Subcutaneous abdominal adipose tissue (tissue), 5 donors: ENCODE measurements around the gene UBL4A.
A peak's percentile ranks its signal among the peaks of the same experiment; 100 is the strongest.
"Not testable (repeated sequence)": the region's sequence is repeated elsewhere in the genome, so short reads cannot be mapped to it uniquely, and the experiment has no call there.

Experiments used
- H3K27ac ChIP-seq: one replicate; pipeline ENCODE4 v1.7.0; 2013; ENCODE audit warnings: low read depth, mild to moderate bottlenecking, inconsistent platforms, low read length, moderate library complexity
- H3K27me3 ChIP-seq, 5 donors: one replicate each; pipeline ENCODE4 v1.7.0; 2013; ENCODE audit warnings: low read length in 5 of 5, inconsistent platforms in 1 of 5; ENCODE audit not compliant: control insufficient read depth in 5 of 5, insufficient read depth in 4 of 5
- H3K36me3 ChIP-seq, 5 donors: one replicate each; pipeline ENCODE4 v1.7.0; 2013; ENCODE audit warnings: low read length in 5 of 5; ENCODE audit not compliant: control insufficient read depth in 5 of 5, insufficient read depth in 5 of 5
- H3K4me1 ChIP-seq, 5 donors: one replicate each; pipeline ENCODE4 v1.7.0; 2013; ENCODE audit warnings: low read length in 5 of 5, mild to moderate bottlenecking in 3 of 5, moderate library complexity in 1 of 5; ENCODE audit not compliant: control insufficient read depth in 5 of 5, insufficient read depth in 5 of 5
- H3K4me3 ChIP-seq, 5 donors: one replicate each; pipeline ENCODE4 v1.7.0; 2013; ENCODE audit warnings: low read length in 5 of 5, low read depth in 1 of 5
- H3K9ac ChIP-seq, 5 donors: one replicate each; pipeline ENCODE4 v1.7.0; 2013; ENCODE audit warnings: low read length in 5 of 5, mild to moderate bottlenecking in 4 of 5, moderate library complexity in 3 of 5
- H3K9me3 ChIP-seq, 5 donors: one replicate each; pipeline ENCODE4 v1.7.0; 2013; ENCODE audit warnings: low read length in 5 of 5; ENCODE audit not compliant: control insufficient read depth in 5 of 5
- donor health status: healthy.
- donor health status: healthy.
- donor health status: healthy.
- donor health status: healthy.
- donor health status: healthy.

Gene UBL4A

GRCh38 chrX:154496591-154497137, 10.2 kb upstream of the UBL4A start:
- not testable (repeated sequence) for H3K27ac ChIP-seq, H3K9ac ChIP-seq, H3K36me3 ChIP-seq, H3K4me1 ChIP-seq, H3K4me3 ChIP-seq, H3K27me3 ChIP-seq, H3K9me3 ChIP-seq

GRCh38 chrX:154495472-154495922, 9.1 kb upstream of the UBL4A start:
- Histone ChIP-seq H3K27me3 (peaks cover 0 to 6% (median 0%) of the 10 kb centered on the region in 5 donors), H3K27ac (no peak overlapping the region), H3K36me3 (no peaks in the 10 kb centered on the region), H3K9me3 (no peaks in the 10 kb centered on the region), H3K4me3 (no peak overlapping the region), H3K4me1 (peaks cover 0 to 5% (median 0%) of the 10 kb centered on the region in 5 donors), H3K9ac (no peak overlapping the region)

GRCh38 chrX:154494715-154495114, 8.3 kb upstream of the UBL4A start:
- Histone ChIP-seq H3K9me3 (no peaks in the 10 kb centered on the region), H3K4me3 (no peak overlapping the region), H3K9ac (no peak overlapping the region), H3K4me1 (peaks cover 0 to 10% (median 4%) of the 10 kb centered on the region in 5 donors), H3K36me3 (no peaks in the 10 kb centered on the region), H3K27me3 (peaks cover 0 to 6% (median 0%) of the 10 kb centered on the region in 5 donors), H3K27ac (no peak overlapping the region)

GRCh38 chrX:154490414-154491083, 4.1 kb upstream of the UBL4A start, which contains the start of gene SLC10A3:
Gene SLC10A3, minus strand, starts transcription at chrX:154490629. Its CDS starts 1,689 bp downstream, at chrX:154488940.
- peaks cover 0 to 39% (median 22%) of the 10 kb centered on the region in 5 donors for H3K4me1 ChIP-seq
- H3K27me3 ChIP-seq = peaks cover 0 to 12% (median 9%) of the 10 kb centered on the region in 5 donors
- peaks cover 0 to 15% (median 9%) of the 10 kb centered on the region in 5 donors for H3K36me3 ChIP-seq
- H3K9ac ChIP-seq = peak within 1 kb of the TSS; percentile 38 to 76 (median 70)
- no peaks in the 10 kb centered on the region for H3K9me3 ChIP-seq
- H3K4me3 ChIP-seq = peak within 1 kb of the TSS; percentile 60 to 81 (median 69)
- peak within 1 kb of the TSS; percentile 69 for H3K27ac ChIP-seq

- H3K27ac ChIP-seq = peak overlapping the region; percentile 69
- peaks cover 0 to 12% (median 9%) of the 10 kb centered on the region in 5 donors for H3K27me3 ChIP-seq
- peaks cover 0 to 44% (median 27%) of the 10 kb centered on the region in 5 donors for H3K4me1 ChIP-seq
- peaks cover 0 to 3% (median 0%) of the 10 kb centered on the region in 5 donors for H3K9me3 ChIP-seq
- peaks cover 0 to 16% (median 12%) of the 10 kb centered on the region in 5 donors for H3K36me3 ChIP-seq
- peak overlapping the region; percentile 38 to 76 (median 69) for H3K9ac ChIP-seq
- H3K4me3 ChIP-seq = peak overlapping the region; percentile 60 to 81 (median 69)
These were observed 3.6 kb upstream of the UBL4A start for GRCh38 chrX:154490021-154490413.

- Histone ChIP-seq H3K27me3 (peaks cover 0 to 12% (median 9%) of the 10 kb centered on the region in 5 donors), H3K9ac (no peak overlapping the region), H3K4me3 (peak overlapping the region; percentile 60 to 81 (median 69)), H3K9me3 (peaks cover 0 to 3% (median 0%) of the 10 kb centered on the region in 5 donors), H3K36me3 (peaks cover 0 to 24% (median 15%) of the 10 kb centered on the region in 5 donors), H3K27ac (no peak overlapping the region), H3K4me1 (peaks cover 0 to 50% (median 31%) of the 10 kb centered on the region in 5 donors)
These were observed 2.8 kb upstream of the UBL4A start for GRCh38 chrX:154489182-154489581.

GRCh38 chrX:154488336-154489075, 2.1 kb upstream of the UBL4A start:
- Histone ChIP-seq H3K27ac (no peak overlapping the region), H3K9ac (no peak overlapping the region), H3K27me3 (peaks cover 0 to 12% (median 9%) of the 10 kb centered on the region in 5 donors), H3K4me1 (peaks cover 0 to 50% (median 31%) of the 10 kb centered on the region in 5 donors), H3K9me3 (peaks cover 0 to 3% (median 0%) of the 10 kb centered on the region in 5 donors), H3K4me3 (no peak overlapping the region), H3K36me3 (peaks cover 0 to 26% (median 15%) of the 10 kb centered on the region in 5 donors)

GRCh38 chrX:154487518-154488290, 1.3 kb upstream of the UBL4A start:
- Histone ChIP-seq H3K9ac (no peak overlapping the region), H3K9me3 (peaks cover 0 to 3% (median 0%) of the 10 kb centered on the region in 5 donors), H3K27ac (no peak overlapping the region), H3K27me3 (peaks cover 0 to 12% (median 10%) of the 10 kb centered on the region in 5 donors), H3K36me3 (peaks cover 0 to 26% (median 15%) of the 10 kb centered on the region in 5 donors), H3K4me3 (no peak overlapping the region), H3K4me1 (peaks cover 0 to 50% (median 31%) of the 10 kb centered on the region in 5 donors)

GRCh38 chrX:154486052-154486395, 391 bp downstream of the UBL4A start:
- H3K9ac ChIP-seq = peak overlapping the region in 3 of 5 donors; percentile 43 to 46 (median 43)
- H3K36me3 ChIP-seq = peaks cover 0 to 26% (median 15%) of the 10 kb centered on the region in 5 donors
- H3K27ac ChIP-seq = peak overlapping the region; percentile 37
- peaks cover 0 to 46% (median 31%) of the 10 kb centered on the region in 5 donors for H3K4me1 ChIP-seq
- H3K4me3 ChIP-seq = peak overlapping the region in 4 of 5 donors; percentile 50 to 68 (median 58)
- H3K9me3 ChIP-seq = peaks cover 0 to 3% (median 0%) of the 10 kb centered on the region in 5 donors
- peaks cover 0 to 12% (median 12%) of the 10 kb centered on the region in 5 donors for H3K27me3 ChIP-seq
